Stimulated activated CD8-positive, alpha-beta memory T cell treated with anti-CD3 and anti-CD28 coated beads, Interleukin-7, amount 100 ng/mL, for 1 hour (primary cell): ENCODE data around the gene NXPH1.

Source experiments
- DNase-seq, 2 donors: peaks; one replicate each; pipeline ENCODE4 v3.0.0-alpha.2; 2020; ENCODE audit warnings: low read depth in 2 of 2

Gene NXPH1

DNA sequence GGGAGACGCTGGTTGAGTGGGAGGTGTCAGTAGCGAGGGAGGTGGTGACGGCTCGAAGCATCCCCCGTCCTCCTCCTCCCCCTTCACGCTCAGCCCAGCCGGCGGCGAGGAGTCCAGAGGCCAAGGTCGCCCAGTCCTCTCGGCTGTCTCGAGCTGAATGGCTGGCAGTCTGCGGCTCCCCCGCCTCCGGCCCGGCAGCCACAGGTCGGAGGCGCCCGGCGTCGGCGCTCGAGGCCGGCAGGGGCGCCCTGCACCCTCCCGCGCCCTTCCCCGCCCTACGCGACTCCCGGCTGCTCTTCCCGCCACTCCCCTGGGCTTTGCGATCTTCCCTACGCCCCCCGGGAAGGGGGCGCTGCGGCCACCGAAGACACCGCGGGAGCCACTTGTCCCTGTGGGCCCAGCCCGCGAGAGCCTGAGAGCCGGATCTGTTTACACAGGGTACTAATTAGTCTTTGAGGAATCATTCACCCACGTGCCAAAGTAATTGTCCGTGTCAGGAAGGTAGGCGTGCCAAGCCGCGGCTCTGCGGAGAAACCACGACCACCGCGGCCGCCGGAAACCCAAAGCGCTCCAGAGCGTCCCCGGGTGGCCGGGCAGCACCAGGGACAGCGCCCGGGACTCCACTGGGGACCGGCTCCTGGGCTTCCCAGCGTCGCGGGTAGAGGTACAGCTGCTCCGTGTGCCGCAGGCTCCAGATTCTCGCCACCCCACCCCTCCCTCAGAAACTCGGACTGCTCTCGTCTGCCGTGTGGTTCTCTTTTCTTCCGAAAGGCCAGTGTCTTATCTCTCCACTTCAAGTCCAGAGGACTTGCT is at the start of gene NXPH1:
NXPH1 (plus strand) TSS at position 133 of the 813 bp plus-strand sequence.
- no peak for DNase-seq

DNA sequence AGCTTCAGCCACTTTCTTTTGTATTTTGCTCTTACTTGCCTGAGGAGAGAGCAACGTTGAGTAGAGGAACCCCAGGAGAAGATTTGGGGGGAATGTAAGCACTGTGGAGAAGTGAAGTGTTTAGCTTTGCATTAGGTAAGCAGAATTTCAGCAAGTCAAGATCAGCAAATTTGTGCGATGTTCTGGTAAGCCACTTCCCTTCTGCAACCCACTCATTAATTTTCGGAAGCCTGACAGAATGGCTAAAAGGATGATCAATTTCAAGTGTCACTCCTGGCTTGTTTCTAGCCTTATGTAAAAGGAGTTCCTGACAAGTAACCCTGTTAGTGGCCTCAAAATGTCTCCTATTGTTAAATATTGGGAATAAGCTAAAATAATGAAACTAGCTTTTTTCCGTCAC is 48.5 kb upstream of the NXPH1 start:
- DNase-seq = no peak

DNA sequence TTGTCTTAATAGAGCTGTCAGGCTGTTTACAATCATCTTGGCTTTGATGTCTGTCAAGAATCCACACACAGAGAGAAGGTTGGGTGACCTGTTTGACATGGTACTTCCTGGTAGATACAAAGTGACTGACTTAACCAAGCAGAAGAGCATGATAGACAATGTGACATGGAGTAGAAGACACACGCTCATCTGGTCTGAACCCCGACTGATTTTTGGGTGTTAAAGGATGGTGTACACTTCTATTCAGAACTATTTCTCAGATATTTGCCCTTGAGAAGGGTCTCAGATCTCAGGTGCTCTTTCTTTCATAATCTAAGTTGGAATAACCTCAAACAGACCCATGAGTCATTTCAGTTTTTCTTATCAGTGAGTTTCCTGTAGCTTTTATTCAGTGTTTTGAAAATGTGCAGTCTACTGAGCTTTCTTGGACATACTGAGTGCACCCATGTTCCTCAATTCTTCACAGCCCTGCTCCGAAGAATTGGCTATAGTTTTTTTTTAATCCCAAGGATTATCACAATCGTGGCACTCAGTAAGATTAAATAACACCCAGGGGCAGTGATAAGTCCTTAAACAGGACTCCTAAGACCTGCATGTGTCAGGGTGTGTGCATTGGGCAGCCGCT is 46.4 kb upstream of the NXPH1 start:
- no peak for DNase-seq

DNA sequence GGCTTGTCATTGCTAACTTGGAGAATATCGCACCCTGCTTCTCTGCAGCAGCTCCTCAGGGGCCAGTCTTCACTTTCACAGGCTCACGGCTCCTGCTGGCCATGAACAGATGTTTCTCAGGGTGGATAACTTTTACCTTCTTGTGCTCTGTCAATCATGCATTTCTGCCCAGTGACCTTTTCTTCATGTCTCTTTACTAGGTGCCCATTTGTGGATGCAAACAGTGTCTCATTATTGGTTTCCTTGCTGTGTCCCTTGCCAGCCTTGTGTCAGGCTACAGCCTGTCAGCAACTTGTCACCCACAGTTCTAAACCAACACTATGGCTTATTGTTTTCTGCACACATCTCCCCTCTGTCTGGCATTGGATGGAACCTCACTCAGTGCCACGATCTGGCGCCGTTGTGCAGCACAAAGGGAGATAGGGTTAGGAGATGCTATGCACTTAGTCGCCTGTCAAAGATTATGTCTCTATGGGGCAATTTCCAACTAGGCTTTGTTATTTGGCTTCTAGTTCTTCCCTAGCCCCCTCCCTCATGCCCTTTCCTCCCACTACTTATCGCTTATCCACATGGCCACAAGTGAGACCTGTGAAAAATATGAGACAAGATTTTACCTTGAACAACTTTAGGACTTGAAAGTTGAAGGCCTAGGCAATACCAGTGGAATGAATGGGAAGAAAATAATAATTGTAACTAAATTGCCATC is 45.7 kb upstream of the NXPH1 start:
- no peak for DNase-seq

DNA sequence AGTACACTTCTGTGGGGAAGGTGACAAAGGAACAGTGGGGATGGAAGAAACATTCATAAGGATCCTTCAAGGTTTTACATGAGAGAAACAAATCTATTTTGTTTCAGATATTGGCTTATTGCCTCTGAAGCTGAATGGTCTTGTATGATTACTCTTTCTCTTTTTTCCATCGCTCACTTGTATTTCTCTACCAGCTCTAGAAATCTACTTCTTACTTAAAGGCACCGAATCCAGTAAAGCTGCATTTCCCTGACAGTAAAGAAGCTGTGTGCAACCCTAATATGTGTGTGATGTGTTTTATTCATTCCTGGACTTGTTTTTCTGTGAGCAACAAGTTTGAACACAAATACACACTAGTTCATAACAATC is 45.2 kb upstream of the NXPH1 start:
- DNase-seq = no peak

DNA sequence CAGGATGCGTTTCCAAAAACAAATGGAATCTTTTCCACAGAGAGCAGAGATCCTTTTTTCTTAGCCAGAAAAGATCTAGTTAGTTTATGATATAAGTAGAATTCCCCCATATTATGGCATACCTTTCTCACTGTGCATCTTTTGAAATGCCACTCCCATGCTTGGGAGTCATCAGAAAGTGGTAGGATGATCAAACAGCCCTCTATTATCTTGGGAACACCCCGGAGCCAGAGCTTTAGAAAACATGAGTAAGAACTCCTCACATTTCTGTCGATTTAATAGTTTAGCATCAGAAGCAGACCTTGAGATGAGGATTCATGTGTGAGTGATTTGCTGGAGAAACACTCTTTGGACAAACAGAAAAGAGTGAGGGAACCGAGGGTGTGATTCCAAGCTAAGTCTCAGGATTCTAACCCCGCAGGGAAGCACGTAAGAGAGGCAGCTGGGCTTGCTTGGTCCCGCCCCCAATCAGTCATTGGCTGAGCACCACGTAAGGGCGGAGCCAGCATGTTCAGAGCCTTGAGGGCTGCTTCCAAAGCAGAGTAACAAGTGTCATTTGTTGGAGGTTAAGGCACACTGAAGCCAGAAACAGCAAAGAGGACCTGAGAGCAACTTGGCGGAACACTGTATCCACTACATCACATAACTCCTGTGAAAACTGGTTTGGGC is 43.7 kb upstream of the NXPH1 start:
- no peak for DNase-seq

DNA sequence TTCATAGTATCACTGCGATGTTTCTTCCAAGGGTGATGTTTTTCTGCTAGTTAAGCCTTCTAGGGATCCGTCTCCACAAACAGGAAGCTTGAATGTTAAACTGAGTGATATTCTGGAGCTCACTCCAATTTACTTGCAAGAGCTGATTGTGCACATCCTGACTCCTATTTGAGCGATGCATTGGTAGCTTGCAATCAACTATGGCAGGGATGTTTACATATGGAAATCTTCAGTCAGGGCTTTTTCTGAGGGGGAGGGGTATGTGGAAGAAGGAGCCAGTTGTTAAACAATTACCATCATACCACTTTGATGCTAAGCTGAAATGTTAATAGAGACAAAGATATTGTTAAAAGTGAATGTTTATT is 43.2 kb upstream of the NXPH1 start:
- DNase-seq = no peak

DNA sequence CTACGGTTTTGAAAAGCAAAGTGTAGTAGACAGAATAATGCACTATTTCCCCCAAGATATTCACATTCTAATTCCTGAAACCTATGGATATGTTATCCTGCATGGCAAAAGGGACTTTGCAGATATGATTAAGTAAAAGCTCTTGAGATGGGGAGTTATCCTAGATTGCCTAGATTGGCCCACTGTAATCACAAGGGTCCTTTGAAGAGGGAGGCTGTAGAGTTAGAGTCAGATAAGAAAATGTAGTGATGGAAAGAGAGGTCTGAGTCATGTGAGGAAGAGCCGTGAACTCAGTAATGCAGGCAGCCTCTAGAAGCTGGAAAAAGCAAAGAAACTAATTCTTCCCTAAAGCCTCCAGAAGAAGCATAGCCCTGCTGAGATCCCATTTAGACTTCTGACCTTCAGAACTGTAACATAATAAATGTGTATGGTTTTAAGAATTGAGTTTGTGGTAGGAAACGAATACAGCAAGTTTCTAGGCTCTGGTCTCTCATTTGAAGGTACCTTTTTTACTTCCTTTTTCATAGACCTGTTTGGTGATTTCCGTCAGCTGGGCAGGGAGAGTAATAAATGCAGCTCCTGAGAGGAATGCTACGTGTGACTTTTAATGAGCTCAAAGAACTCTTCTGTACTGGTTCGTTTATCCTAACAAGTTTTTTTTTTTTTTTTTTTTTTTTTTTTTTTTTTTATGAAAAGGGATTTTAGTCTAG is 41.9 kb upstream of the NXPH1 start:
- DNase-seq = no peak

DNA sequence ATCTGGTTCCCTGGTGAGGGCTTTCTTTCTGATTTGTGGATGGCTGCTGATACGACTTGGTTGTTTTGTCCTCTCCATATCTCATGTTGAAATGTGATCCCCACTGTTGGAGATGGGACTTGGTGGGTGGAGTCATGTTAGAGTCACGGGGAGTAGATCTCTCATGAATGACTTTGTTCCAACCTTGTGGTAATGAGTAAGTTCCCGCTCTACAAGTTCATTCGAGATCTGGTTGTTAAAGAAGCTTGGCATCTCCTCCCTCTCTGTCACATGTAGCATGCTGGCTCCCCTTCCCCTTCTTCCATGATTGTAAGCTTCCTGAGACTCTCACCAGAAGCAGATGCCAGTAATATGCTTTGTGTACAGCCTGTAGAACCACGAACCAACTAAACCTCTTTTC is 37.1 kb upstream of the NXPH1 start:
- DNase-seq = no peak

DNA sequence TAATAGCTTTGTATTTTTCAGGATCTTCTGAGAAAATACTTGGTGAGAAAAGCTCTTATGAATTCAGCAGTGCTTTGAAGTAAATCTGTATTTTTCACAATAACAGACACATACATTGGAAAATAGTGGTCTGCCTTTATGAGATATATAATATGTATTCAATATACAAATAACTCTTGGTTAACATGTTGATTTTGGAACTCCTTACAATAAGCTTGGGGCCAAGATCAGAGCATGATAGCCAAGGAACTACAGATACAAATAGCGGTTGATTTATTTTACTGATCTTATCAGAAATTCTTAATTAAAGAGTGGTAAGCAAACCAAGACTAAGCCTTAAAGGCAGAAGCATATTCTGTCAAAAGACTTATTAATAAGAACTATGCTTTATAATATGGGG is 24.5 kb upstream of the NXPH1 start:
- no peak for DNase-seq

DNA sequence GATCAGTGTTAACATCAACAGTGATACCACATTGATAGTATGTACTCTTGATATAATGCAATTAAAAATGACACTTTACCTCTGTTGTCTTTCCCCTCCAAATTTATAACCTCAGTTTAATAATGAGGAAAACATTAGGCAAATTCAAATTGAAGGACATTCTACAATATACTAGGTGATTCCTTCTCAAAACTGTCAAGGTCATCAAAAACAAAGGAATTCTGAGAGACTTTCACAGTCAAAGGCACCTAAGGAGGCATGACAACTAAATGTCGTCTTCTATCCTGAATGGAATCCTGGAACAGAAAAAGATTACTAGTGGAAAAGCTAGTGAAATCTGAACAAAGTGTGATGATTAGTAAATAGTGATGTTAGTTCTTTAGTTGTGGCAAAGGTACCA is 22.3 kb upstream of the NXPH1 start:
- no peak for DNase-seq

DNA sequence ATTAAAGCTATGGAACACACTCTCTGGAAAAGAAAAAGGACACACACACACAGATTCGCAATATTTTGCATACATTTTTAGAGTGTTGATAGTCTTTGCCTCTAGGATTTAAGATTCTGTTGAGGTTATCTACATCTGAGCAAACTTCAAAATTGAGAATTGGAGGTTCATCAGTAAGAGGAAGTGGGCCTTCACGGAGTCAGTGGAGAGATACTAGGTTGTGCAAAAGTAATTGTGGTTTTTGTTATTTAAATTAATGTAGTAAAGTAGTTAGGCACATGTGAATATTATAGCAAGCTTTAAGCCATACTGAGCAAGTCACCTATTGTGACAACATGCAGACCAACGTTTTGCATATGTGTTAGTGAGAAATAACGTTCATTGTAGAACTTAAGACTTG is 19.8 kb upstream of the NXPH1 start:
- DNase-seq = no peak

DNA sequence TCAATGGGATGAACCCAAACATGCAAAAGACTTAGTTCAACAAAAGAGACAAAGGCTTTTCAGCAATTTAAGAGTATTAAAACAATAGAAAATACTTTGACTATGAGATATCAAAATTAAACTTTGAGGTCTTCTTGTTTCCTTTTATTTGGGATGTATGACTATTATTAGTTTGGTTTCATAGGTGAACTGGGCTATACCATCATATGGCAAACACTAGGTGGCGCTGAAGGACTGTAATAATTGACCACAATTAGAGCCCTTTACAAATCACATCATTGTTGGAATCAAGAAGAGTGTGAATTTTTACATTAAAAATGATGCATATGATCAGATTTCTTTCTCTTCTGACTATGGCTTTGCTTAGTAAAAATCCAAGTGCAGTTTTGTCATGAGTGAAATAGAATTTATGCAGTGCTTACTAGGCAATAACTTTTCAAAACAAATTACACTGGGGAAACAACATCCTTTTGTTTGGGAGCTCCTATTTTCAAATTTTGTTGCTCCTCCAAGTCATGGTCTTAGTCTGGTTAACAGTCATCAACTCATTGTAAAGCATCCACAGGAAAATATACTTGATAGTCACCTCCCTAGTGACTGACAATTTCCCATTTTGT is 14.7 kb upstream of the NXPH1 start:
- peak in 1 of 2 donors; percentile 10 for DNase-seq

DNA sequence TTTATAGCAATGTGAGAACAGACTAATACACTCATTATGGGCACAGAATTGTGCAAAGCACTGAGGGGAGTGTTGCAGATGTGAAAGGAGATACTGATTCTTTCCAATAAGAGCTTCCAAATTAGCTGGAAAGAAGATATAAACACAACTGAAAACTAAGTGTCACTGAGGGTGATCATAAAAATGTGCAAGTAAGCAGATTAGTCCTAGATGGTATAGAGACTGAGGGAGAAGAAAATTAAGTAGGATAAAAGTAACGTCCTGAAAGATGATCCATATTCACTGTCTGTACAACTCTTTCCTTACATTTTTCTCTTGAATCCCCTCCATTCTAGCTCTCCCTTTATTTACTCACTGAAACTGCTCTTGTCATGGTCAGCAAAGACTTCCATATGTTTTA is 11.2 kb upstream of the NXPH1 start:
- DNase-seq = no peak

DNA sequence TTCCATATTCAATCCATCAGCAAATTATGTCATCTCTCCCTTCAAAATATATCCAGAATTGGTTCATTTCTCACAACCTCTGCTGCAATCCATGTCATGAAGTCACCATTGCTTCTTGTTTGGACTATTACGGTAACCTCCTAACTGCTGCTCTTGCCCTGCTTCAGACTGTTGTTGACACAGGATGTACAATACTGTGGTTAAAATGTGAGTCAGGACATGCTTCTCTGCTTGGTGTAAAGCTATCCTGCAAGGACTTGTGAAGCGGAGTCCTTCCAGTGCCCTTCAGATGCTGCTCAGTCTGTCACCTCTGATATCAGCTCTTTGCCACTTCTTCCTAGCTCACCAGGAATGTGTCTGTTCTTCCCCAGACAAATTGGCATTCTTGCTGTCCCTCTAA is 10.4 kb upstream of the NXPH1 start:
- no peak for DNase-seq

DNA sequence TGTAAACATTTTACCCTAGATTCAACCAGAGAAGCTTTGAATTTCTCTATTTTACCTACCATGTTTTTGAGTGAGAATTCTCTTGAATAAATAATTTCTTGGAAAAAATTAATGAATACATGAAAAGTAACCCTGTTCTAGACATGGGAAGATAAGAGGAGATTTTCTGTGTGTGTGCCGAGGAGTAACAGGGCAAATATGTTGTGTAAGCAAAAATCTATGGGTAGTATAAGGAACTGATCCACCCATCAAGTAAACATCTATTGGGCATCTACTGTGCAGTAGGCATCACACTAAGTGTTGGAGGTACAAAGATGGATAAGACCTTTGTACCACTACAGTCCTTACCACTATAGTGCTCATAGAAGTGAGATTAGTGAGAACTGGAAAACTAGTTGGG is 8.2 kb upstream of the NXPH1 start:
- DNase-seq = no peak

DNA sequence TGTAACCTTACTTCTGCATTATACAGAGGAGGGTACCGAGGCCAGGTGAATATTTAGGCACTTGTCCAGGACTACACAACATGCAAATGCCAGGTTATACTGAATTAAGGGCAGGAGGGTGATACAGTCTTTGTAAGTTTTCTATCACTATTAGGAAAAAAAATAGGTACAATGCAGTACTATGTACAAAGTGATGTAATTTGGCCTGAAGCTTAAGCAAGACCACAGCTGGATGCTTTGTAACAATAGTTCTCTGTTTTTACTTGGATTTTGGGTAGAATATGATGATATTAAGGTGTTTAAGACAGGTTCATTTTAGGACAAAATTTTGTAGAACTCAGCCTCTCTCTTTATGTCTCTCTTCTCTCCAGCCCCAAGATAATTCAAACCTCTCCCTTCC is 2.8 kb upstream of the NXPH1 start:
- DNase-seq = no peak

DNA sequence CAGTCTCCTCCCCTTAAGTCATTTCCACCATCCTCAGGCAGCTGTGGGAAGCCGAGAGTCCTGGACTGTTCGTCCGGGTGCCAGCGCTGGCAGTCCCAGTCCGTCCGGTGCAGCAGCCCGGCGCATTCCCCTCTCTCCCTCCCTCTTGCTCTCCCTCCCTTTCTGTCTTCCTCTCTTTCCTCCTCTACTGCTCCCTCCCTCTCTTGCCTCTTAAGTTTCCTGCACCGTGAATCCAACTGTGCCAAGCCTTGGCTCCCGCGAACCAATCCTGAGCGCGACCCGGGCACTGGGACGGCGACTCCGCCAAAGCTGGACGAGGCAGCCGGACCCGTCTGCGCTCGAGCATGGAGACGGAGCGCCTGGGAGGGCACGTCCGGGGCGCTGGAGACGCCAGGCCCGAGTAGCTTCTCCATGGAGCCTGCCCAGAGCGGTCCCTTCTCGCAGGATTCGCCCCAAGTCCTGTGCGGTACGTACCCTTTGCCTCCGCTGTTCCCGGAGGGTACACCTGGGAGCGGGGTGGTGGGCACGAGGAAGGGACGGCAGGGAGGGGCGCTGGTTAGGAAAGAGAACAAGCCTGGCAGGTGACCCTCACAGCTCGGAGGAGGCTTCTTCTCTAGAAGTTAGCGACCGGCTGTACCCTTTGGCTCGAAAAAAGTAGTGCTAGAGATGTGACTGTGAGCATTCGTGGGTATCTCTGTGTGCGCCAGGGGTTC is 1.0 kb downstream of the NXPH1 start:
- DNase-seq = no peak

DNA sequence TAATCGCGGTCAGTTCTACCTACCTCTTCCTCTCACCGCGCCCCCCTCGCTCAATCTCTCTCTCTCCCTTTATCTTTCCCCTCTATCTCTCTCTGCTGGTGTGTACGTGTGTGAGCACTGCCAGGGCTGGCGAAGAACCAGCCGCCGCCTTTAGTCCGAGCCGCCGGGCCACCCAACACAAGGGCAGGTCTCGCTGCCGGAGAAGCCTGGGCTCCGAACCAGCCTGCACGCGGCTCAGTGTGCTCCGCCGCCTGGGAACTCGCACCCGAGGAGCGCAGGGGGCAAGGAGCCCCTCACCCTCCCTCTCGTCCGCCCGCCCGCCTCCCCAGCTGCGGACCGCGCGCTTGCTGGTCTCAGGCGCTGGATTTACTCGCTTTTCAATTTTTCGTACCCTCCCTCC is 1.7 kb downstream of the NXPH1 start:
- DNase-seq = no peak

DNA sequence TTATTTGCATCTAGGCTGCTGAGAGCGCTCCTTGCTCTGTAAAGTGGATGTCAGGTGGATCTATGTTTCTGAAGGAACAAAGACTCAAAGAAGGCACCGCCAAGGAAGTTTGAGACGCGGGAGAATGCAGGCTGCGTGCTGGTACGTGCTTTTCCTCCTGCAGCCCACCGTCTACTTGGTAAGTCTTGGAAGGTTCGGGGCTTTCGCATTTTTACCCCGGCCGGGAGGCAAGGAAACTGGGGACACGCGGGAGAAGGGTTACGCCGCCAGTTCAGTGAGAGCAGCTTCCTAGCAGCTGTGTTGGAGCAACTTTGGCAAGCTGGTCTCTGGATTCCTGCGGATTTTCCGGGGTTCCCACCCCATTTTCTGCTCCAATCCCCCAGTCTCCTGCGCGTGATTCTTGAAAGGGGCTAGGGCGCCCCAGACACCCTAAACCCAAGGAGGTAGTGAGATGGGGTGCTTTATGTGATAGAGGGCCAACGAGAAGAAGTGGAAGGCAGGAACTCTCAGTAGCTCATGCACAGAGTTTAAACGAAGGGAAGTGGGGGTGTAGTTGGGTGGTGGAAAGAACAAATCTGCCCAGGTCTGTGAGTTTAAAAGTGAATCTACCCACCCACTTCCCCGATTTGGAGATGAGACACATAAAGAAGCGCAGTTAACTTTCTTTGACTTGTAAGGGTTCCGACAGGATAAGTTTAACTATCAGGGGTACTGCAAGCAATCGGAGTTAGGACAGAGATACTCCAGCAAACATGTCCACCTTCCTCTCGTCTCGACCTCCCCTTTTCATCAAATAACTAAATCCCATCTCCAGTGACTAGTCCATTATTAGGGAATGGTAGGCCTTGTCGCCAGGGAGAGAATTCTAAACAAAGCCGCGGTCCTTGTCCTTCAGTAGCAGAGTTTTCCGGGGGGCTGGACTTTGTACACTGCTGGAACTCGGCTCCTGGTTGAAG is 2.5 kb downstream of the NXPH1 start:
- no peak for DNase-seq
